CD14-positive monocyte (primary cell): Measurements from ENCODE around the gene SMC4. TPM values are rescaled to one million over a fixed set of nuclear protein-coding genes. Genes with fewer than 3 reads are reported as not detected.

ENCODE experiments used
- DNase-seq, 3 donors: peaks; one replicate each; pipeline ENCODE4 v3.0.0-alpha.2; 2011 to 2022
- H2AFZ ChIP-seq: 2 replicates; pipeline ENCODE4 v1.6.0; 2012; ENCODE audit warnings: mild to moderate bottlenecking, low read depth, low read length, inconsistent platforms; ENCODE audit not compliant: insufficient read depth, poor library complexity, severe bottlenecking
- H3K27ac ChIP-seq, 2 donors: 1 replicate in 1 of 2; 2 replicates in 1 of 2; pipeline ENCODE4 v1.5.1; 2012 to 2013; ENCODE audit warnings: low read length in 2 of 2, control low read depth in 1 of 2, inconsistent platforms in 1 of 2, low read depth in 1 of 2, mild to moderate bottlenecking in 1 of 2
- H3K27me3 ChIP-seq, 2 donors: one replicate each; pipeline versions ENCODE4 v1.6.0 to v1.6.1; 2011 to 2013; ENCODE audit warnings: low read length in 2 of 2; ENCODE audit not compliant: control insufficient read depth in 2 of 2, insufficient read depth in 2 of 2
- H3K36me3 ChIP-seq, 2 donors: replicated peaks in 1 of 2; 1 replicate in 1 of 2; 2 replicates in 1 of 2; pipeline versions ENCODE4 v1.5.1 to v1.6.1; 2012 to 2013; ENCODE audit warnings: low read length in 2 of 2, control low read depth in 1 of 2, inconsistent platforms in 1 of 2, mild to moderate bottlenecking in 1 of 2; ENCODE audit not compliant: insufficient read depth in 2 of 2, control insufficient read depth in 1 of 2
- H3K4me1 ChIP-seq, 2 donors: 1 replicate in 1 of 2; 2 replicates in 1 of 2; pipeline versions ENCODE4 v1.5.1 to v1.6.1; 2012 to 2013; ENCODE audit warnings: low read length in 2 of 2, control low read depth in 1 of 2, inconsistent platforms in 1 of 2, mild to moderate bottlenecking in 1 of 2, moderate library complexity in 1 of 2; ENCODE audit not compliant: insufficient read depth in 2 of 2, control insufficient read depth in 1 of 2
- H3K4me2 ChIP-seq: replicated peaks from 2 replicates; pipeline ENCODE3; 2012; ENCODE audit warnings: low read length, moderate library complexity, mild to moderate bottlenecking; ENCODE audit not compliant: poor library complexity, severe bottlenecking; ENCODE audit errors: extremely low read depth
- H3K4me3 ChIP-seq, 3 experiments: fragments of 200-600 bp in 1 of 3; sonication (generic) in 1 of 3; replicated peaks in 1 of 3; 1 replicate in 2 of 3; 2 replicates in 1 of 3; pipeline ENCODE4 v1.5.1; 2011 to 2013; ENCODE audit warnings: low read length in 3 of 3, mild to moderate bottlenecking in 3 of 3, control low read depth in 2 of 3, low read depth in 2 of 3, inconsistent platforms in 1 of 3, moderate library complexity in 1 of 3
- H3K79me2 ChIP-seq: 2 replicates; pipeline ENCODE4 v1.6.0; 2012; ENCODE audit warnings: mild to moderate bottlenecking, control low read depth, inconsistent platforms, low read length, moderate library complexity; ENCODE audit not compliant: insufficient read depth
- H3K9ac ChIP-seq: 2 replicates; pipeline ENCODE4 v1.6.0; 2017; ENCODE audit warnings: low read length, mild to moderate bottlenecking; ENCODE audit not compliant: insufficient read depth, poor library complexity, severe bottlenecking
- H3K9me3 ChIP-seq, 2 donors: replicated peaks in 1 of 2; 1 replicate in 1 of 2; 2 replicates in 1 of 2; pipeline versions ENCODE4 v1.5.1 to v1.6.1; 2012 to 2013; ENCODE audit warnings: low read length in 2 of 2, control low read depth in 1 of 2; ENCODE audit not compliant: control insufficient read depth in 1 of 2, insufficient read depth in 1 of 2
- H4K20me1 ChIP-seq: 2 replicates; pipeline ENCODE4 v1.6.0; 2012; ENCODE audit warnings: mild to moderate bottlenecking, low read length, control low read depth, moderate library complexity; ENCODE audit not compliant: insufficient read depth
- H3K27ac Mint-ChIP-seq, 7 donors: one replicate each; pipeline ENCODE4 v1.8.0; 2020; ENCODE audit warnings: mild to moderate bottlenecking in 7 of 7, mixed read lengths in 7 of 7, moderate library complexity in 6 of 7, inconsistent platforms in 2 of 7
- H3K27me3 Mint-ChIP-seq, 3 donors: one replicate each; pipeline ENCODE4 v1.8.0; 2021 to 2022; ENCODE audit warnings: low read depth in 3 of 3, mild to moderate bottlenecking in 3 of 3, mixed read lengths in 3 of 3, moderate library complexity in 3 of 3, inconsistent platforms in 1 of 3
- H3K36me3 Mint-ChIP-seq, 2 donors: one replicate each; pipeline ENCODE4 v1.8.0; 2020; ENCODE audit warnings: mixed read lengths in 2 of 2, inconsistent platforms in 1 of 2, mild to moderate bottlenecking in 1 of 2
- H3K4me1 Mint-ChIP-seq: one replicate; pipeline ENCODE4 v1.8.0; 2020; ENCODE audit warnings: mild to moderate bottlenecking, mixed read lengths
- H3K4me3 Mint-ChIP-seq, 2 donors: one replicate each; pipeline ENCODE4 v1.8.0; 2020; ENCODE audit warnings: mild to moderate bottlenecking in 2 of 2, mixed read lengths in 2 of 2, moderate library complexity in 1 of 2
- H3K9me3 Mint-ChIP-seq, 7 donors: one replicate each; pipeline ENCODE4 v1.8.0; 2020 to 2022; ENCODE audit warnings: mixed read lengths in 7 of 7, mild to moderate bottlenecking in 6 of 7, moderate library complexity in 6 of 7, inconsistent platforms in 2 of 7
- WGBS: methylation state at CpG from one replicate; pipeline ENCODE4 v1.1.5; 2013; ENCODE audit warnings: missing lambda C conversion rate; ENCODE audit not compliant: insufficient coverage; 5-methylcytosine and 5-hydroxymethylcytosine counted together
- intact Hi-C, 2 donors: fragments of 100-400 bp; cut with micrococcal nuclease; formaldehyde crosslinking; loops; one replicate each; pipeline versions ENCODE4 v1.15.0 to v1.15.1; 2023
- polyA plus RNA-seq, 3 donors: library from polyadenylated mRNA; depleted of rRNA in 1 of 3; unstranded in 2 of 3; stranded (reverse) in 1 of 3; fragments of 300-500 nt in 2 of 3; fragments of >200 nt in 1 of 3; fragmentation: Illumina TruSeq in 2 of 3; gene quantifications; 1 replicate in 2 of 3; 2 replicates in 1 of 3; pipeline ENCODE4 v1.2.3, GENCODE V29; 2012 to 2021
- TF ChIP-seq, protein P1 (sequence below): fragments of 200-600 bp; IDR thresholded peaks from one replicate; pipeline ENCODE4 v1.8.0; 2022; ENCODE audit warnings: antibody characterized with exemption, mild to moderate bottlenecking

The SMC4 gene
- polyA plus RNA-seq, 3 donors: 6.8 to 17.2 (median 14.1) TPM

DNA sequence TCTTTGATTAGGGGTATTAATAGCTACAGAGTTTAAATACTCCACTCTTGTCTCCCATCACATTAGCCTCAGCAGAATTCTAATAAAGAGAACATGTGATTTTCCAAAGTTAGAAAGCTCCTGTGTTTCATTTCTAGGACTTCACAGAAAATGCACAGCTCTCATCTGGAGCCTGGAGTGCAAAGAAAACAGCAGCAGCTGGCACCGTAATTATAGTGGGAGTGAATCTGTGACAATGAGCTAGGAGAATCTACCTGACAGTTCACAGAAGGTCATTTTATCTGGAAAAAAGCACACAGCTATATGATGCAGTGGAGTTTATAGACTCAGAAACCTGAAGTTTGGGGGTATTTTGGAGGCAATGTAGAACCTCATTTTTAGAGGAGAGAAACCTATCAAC lies 55.5 kb downstream of the SMC4 start:
- H2AFZ ChIP-seq: no peak overlapping the region
- H3K27me3 ChIP-seq: no peaks in the 10 kb centered on the region
- intact Hi-C loops: no loop called here
- H3K9me3 Mint-ChIP-seq: peaks cover 0 to 10% (median 5%) of the 10 kb centered on the region in 7 donors
- WGBS: 100% methylated on average over 1 of the region's 1 CpG
- no peak overlapping the region for H3K27ac Mint-ChIP-seq
- H3K36me3 ChIP-seq: no peaks in the 10 kb centered on the region
- no peak overlapping the region for H3K4me2 ChIP-seq
- H3K79me2 ChIP-seq: no peaks in the 10 kb centered on the region
- H3K4me1 Mint-ChIP-seq: peaks cover 23% of the 10 kb centered on the region
- H3K27me3 Mint-ChIP-seq: peaks cover 0 to 7% (median 4%) of the 10 kb centered on the region in 3 donors
- DNase-seq: no peak
- no peaks in the 10 kb centered on the region for H3K36me3 Mint-ChIP-seq
- H3K4me3 ChIP-seq: no peak overlapping the region
- TF ChIP-seq, protein P1, sequence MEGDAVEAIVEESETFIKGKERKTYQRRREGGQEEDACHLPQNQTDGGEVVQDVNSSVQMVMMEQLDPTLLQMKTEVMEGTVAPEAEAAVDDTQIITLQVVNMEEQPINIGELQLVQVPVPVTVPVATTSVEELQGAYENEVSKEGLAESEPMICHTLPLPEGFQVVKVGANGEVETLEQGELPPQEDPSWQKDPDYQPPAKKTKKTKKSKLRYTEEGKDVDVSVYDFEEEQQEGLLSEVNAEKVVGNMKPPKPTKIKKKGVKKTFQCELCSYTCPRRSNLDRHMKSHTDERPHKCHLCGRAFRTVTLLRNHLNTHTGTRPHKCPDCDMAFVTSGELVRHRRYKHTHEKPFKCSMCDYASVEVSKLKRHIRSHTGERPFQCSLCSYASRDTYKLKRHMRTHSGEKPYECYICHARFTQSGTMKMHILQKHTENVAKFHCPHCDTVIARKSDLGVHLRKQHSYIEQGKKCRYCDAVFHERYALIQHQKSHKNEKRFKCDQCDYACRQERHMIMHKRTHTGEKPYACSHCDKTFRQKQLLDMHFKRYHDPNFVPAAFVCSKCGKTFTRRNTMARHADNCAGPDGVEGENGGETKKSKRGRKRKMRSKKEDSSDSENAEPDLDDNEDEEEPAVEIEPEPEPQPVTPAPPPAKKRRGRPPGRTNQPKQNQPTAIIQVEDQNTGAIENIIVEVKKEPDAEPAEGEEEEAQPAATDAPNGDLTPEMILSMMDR: no peak
- no peaks in the 10 kb centered on the region for H3K9me3 ChIP-seq
- no peak overlapping the region for H3K4me3 Mint-ChIP-seq
- H3K9ac ChIP-seq: no peak overlapping the region
- H3K27ac ChIP-seq: no peak overlapping the region
- H3K4me1 ChIP-seq: peaks cover 17 to 19% of the 10 kb centered on the region in 2 donors
- no peaks in the 10 kb centered on the region for H4K20me1 ChIP-seq

DNA sequence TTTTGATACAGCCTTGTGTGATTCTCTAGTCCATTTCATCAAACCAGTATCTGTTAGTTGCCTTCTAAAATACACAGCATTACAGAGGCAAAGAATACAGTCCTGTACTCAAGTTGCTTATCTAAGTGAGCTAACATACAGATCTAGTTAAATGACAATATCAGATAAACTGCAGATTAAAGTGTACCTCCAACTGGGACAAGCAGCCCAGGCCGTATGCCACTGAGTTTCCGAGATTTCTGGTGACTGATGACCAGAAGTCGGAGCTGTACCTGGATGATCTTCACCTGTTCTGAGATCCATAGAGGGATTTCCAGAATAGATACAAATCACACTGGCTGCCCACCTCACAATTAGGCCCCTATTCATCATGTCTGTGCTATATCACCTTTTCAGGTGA lies 56.4 kb downstream of the SMC4 start:
- Mint-ChIP-seq H3K36me3 (no peaks in the 10 kb centered on the region), H3K4me3 (no peak overlapping the region), H3K9me3 (peaks cover 0 to 5% (median 0%) of the 10 kb centered on the region in 7 donors), H3K27me3 (peaks cover 0 to 4% (median 2%) of the 10 kb centered on the region in 3 donors), H3K27ac (no peak overlapping the region), H3K4me1 (peaks cover 17% of the 10 kb centered on the region)
- no peaks in the 10 kb centered on the region for H3K79me2 ChIP-seq
- no peak overlapping the region for H2AFZ ChIP-seq
- H3K9ac ChIP-seq: no peak overlapping the region
- no peaks in the 10 kb centered on the region for H4K20me1 ChIP-seq
- H3K4me3 ChIP-seq: no peak overlapping the region
- H3K36me3 ChIP-seq: no peaks in the 10 kb centered on the region
- intact Hi-C loops: no loop called here
- H3K27ac ChIP-seq: no peak overlapping the region
- peaks cover 11% of the 10 kb centered on the region in 2 donors for H3K4me1 ChIP-seq
- no peaks in the 10 kb centered on the region for H3K9me3 ChIP-seq
- 100% methylated on average over 3 of the region's 3 CpGs for WGBS
- TF ChIP-seq, protein P1: no peak
- H3K4me2 ChIP-seq: no peak overlapping the region
- no peaks in the 10 kb centered on the region for H3K27me3 ChIP-seq
- no peak for DNase-seq
